Measurements from ENCODE around the gene PLAC8.

DNA sequence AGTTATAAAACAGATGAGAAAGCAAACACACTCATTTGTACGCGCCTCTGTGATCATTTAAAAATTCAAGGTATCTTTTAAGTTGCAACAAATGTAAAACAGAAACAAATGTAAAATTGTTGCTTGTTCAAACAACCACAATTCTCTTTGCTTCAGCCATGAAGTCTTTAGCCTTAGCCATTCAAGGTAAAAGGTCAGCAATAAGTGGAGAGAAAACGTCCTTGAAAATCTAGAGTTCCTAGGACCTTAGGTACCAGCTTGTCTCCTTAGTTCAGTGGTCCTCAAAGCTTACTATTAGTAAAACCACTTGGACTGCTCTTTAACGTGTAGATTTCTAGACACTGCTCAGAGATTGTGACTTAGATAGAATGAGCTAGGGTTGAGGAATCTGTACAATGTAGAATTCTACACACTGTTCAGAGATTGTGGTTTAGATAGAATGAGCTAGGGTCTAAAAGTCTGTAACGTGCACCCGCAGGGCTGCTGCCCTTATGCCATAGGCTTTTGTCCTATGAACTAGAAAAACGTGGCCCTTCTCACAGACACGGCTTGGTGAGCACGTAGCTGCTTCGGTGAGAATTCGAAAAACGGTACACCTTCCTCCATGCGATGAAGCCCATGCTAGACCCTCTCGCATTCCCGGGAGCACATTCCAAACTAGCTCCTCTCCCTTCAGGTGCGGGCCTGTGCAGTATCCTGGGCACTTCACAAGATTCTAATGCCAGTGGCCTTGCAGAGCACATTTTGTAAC, 1.7 kb downstream of the PLAC8 start:
- TF ChIP-seq, protein P1, sequence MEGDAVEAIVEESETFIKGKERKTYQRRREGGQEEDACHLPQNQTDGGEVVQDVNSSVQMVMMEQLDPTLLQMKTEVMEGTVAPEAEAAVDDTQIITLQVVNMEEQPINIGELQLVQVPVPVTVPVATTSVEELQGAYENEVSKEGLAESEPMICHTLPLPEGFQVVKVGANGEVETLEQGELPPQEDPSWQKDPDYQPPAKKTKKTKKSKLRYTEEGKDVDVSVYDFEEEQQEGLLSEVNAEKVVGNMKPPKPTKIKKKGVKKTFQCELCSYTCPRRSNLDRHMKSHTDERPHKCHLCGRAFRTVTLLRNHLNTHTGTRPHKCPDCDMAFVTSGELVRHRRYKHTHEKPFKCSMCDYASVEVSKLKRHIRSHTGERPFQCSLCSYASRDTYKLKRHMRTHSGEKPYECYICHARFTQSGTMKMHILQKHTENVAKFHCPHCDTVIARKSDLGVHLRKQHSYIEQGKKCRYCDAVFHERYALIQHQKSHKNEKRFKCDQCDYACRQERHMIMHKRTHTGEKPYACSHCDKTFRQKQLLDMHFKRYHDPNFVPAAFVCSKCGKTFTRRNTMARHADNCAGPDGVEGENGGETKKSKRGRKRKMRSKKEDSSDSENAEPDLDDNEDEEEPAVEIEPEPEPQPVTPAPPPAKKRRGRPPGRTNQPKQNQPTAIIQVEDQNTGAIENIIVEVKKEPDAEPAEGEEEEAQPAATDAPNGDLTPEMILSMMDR (IDR thresholded peaks at IDR 0.05), result no peak
- no peak for TF ChIP-seq POLR2A (IDR thresholded peaks at IDR 0.05)

All from stomach (tissue), 4 donors.